ENCODE measurements around the gene SUSD1.

DNA sequence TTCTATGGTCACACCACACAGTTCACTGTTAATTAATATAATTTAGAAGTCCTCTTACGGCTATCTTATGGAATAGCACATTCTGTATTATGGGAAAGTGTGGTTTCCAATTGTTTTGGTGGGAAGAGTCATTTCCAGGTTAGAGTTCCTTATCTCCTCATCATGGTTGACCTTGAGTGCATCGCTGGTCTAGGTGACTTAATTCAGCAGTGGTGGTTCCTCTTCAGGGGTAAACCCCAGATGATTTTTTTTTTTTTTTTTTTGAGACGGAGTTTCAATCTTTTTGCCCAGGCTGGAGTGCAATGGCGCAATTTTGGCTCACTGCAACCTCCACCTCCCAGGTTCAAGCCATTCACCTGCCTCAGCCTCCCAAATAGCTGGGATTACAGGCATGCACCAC is 171.6 kb downstream of the SUSD1 start:
- TF ChIP-seq, protein P1, sequence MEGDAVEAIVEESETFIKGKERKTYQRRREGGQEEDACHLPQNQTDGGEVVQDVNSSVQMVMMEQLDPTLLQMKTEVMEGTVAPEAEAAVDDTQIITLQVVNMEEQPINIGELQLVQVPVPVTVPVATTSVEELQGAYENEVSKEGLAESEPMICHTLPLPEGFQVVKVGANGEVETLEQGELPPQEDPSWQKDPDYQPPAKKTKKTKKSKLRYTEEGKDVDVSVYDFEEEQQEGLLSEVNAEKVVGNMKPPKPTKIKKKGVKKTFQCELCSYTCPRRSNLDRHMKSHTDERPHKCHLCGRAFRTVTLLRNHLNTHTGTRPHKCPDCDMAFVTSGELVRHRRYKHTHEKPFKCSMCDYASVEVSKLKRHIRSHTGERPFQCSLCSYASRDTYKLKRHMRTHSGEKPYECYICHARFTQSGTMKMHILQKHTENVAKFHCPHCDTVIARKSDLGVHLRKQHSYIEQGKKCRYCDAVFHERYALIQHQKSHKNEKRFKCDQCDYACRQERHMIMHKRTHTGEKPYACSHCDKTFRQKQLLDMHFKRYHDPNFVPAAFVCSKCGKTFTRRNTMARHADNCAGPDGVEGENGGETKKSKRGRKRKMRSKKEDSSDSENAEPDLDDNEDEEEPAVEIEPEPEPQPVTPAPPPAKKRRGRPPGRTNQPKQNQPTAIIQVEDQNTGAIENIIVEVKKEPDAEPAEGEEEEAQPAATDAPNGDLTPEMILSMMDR (optimal IDR thresholded peaks at IDR 0.05 in 1 of 3, IDR thresholded peaks at IDR 0.05 in 1 of 3, conservative IDR thresholded peaks at IDR 0.05 in 1 of 3; ENCODE audit: extremely low read depth in 1 of 3, insufficient read depth in 2 of 3, low read length in 3 of 3), result no peak
- no peak for TF ChIP-seq EZH2 (IDR thresholded peaks at IDR 0.05; ENCODE audit: low read length)

Data from keratinocyte (primary cell).